Sigmoid colon (tissue), 4 donors: Measurements from ENCODE around the gene GALNT18.

ENCODE experiments used
- POLR2AphosphoS5 ChIP-seq, 4 donors: sonication (generic); formaldehyde crosslinking; IDR thresholded peaks; one replicate each; pipeline ENCODE4 v1.6.1; 2017; ENCODE audit warnings: antibody characterized with exemption in 4 of 4
- TF ChIP-seq, protein P1 (sequence below), 4 experiments: fragments of 450-650 bp in 3 of 4; fragments of 200-600 bp in 1 of 4; IDR thresholded peaks; one replicate each; pipeline ENCODE4 v1.5.1; 2016 to 2019; ENCODE audit warnings: antibody characterized with exemption in 4 of 4, mild to moderate bottlenecking in 3 of 4, moderate library complexity in 2 of 4

DNA sequence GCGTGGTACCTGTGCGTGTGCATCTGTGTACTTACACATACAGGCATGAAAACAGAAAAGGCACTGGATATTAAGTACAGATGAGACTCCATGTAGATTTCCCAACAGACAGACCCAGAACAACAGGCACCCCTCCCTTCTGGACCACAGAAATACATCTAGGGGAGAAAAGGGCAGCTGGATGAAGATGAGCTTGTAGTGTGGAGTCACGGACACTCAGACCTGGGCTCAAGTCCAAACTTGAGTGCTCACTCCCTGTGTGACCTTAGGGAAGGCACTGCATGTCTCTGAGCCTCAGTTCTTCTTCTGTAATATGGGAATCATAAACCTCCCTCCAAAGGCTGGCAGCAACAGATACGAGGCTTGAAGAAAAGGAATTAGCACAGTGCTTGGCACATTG is 108.9 kb downstream of the GALNT18 start:
- no peak for TF ChIP-seq POLR2AphosphoS5 (IDR thresholded peaks at IDR 0.05)
- TF ChIP-seq, protein P1, sequence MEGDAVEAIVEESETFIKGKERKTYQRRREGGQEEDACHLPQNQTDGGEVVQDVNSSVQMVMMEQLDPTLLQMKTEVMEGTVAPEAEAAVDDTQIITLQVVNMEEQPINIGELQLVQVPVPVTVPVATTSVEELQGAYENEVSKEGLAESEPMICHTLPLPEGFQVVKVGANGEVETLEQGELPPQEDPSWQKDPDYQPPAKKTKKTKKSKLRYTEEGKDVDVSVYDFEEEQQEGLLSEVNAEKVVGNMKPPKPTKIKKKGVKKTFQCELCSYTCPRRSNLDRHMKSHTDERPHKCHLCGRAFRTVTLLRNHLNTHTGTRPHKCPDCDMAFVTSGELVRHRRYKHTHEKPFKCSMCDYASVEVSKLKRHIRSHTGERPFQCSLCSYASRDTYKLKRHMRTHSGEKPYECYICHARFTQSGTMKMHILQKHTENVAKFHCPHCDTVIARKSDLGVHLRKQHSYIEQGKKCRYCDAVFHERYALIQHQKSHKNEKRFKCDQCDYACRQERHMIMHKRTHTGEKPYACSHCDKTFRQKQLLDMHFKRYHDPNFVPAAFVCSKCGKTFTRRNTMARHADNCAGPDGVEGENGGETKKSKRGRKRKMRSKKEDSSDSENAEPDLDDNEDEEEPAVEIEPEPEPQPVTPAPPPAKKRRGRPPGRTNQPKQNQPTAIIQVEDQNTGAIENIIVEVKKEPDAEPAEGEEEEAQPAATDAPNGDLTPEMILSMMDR (IDR thresholded peaks at IDR 0.05) = no peak
